ENCODE results near the gene JPT1.
"Not testable (repeated sequence)": the region's sequence is repeated elsewhere in the genome, so short reads cannot be mapped to it uniquely, and the experiment has no call there.

JPT1 gene

DNA sequence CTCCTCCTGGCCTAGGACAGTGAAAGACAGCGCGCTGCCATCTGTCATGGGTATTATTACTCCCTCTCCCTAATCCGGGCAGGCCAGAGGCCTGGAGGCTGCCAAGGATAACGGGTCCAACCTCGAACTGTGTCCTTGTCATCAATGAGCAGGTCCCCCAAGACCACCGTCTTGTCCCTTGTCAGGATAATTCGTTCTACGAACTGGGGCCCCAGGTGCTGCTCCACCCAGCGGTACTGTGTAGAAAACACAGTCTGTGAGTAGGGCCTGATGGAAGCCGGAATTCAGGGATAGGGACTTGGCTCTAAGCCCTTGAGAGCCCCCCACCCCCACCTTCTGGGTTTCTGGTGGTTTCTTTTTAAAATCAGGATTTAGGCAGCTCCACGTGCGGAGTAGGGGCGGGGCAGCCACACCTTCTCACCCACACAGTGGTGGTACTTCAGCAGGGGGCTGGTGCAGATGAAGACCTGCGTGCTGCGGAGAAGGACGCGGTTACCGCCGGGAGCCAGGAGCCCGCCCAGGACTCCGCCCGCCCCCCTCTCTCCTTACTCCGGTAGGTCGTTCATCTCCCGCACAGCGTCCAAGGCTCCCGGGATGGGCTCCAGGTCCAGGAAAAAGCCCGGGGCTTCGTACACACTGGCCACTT lies 23.6 kb downstream of the JPT1 start:
- H3K4me1 Mint-ChIP-seq: peaks cover 36% of the 10 kb centered on the region
- peaks cover 24% of the 10 kb centered on the region for H3K36me3 Mint-ChIP-seq
- no peaks in the 10 kb centered on the region for H3K9me3 Mint-ChIP-seq
- H3K27ac Mint-ChIP-seq: peak overlapping the region; percentile 92
- CTCF ChIA-PET: interaction anchor here (0.9 to 12.7 kb wide), 9 partner anchors 10 to 169 kb away, joined by 3 to 164 read pairs (median 5); no protein-coding TSS in a partner anchor
- peak overlapping the region; percentile 88 for H3K4me3 Mint-ChIP-seq
- no peaks in the 10 kb centered on the region for H3K27me3 Mint-ChIP-seq
- peak; percentile 62 for DNase-seq

- no peak for DNase-seq
- CTCF ChIA-PET: interaction anchor here (0.8 to 12.7 kb wide), 8 partner anchors 11 to 168 kb away, joined by 3 to 164 read pairs (median 4); no protein-coding TSS in a partner anchor
- Mint-ChIP-seq H3K27ac (peak overlapping the region; percentile 75), H3K9me3 (no peaks in the 10 kb centered on the region), H3K27me3 (no peaks in the 10 kb centered on the region), H3K36me3 (peaks cover 21% of the 10 kb centered on the region), H3K4me3 (peak overlapping the region; percentile 88), H3K4me1 (peaks cover 42% of the 10 kb centered on the region)
These were observed 24.2 kb downstream of the JPT1 start for GRCh38 chr17:75130059-75130631.

GRCh38 chr17:75129576-75129975 lies 24.7 kb downstream of the JPT1 start:
- no peak for DNase-seq
- peak overlapping the region; percentile 54 for H3K4me3 Mint-ChIP-seq
- H3K36me3 Mint-ChIP-seq: peaks cover 21% of the 10 kb centered on the region
- no peaks in the 10 kb centered on the region for H3K27me3 Mint-ChIP-seq
- CTCF ChIA-PET: interaction anchor here (0.8 to 12.7 kb wide), 3 partner anchors 16 to 168 kb away, joined by 3 to 164 read pairs (median 14); no protein-coding TSS in a partner anchor
- H3K4me1 Mint-ChIP-seq: peaks cover 48% of the 10 kb centered on the region
- peak overlapping the region; percentile 62 for H3K27ac Mint-ChIP-seq
- H3K9me3 Mint-ChIP-seq: no peaks in the 10 kb centered on the region

GRCh38 chr17:75128694-75129505 lies 25.4 kb downstream of the JPT1 start:
- no peak for DNase-seq
- H3K9me3 Mint-ChIP-seq: no peaks in the 10 kb centered on the region

GRCh38 chr17:75127936-75128335 lies 26.4 kb downstream of the JPT1 start:
- not testable (repeated sequence) for H3K4me3 Mint-ChIP-seq, H3K27me3 Mint-ChIP-seq, H3K9me3 Mint-ChIP-seq, DNase-seq
- peaks cover 29% of the 10 kb centered on the region for H3K36me3 Mint-ChIP-seq
- CTCF ChIA-PET: interaction anchor here (1.3 to 12.7 kb wide), 2 partner anchors 14 to 74 kb away, joined by 3 to 164 read pairs; no protein-coding TSS in a partner anchor
- H3K27ac Mint-ChIP-seq: peak overlapping the region; percentile 58
- peaks cover 56% of the 10 kb centered on the region for H3K4me1 Mint-ChIP-seq

More at GRCh38 chr17:75128694-75129505, 25.4 kb downstream of the JPT1 start:
- Mint-ChIP-seq H3K36me3 (peaks cover 28% of the 10 kb centered on the region), H3K27me3 (no peaks in the 10 kb centered on the region), H3K27ac (no peak overlapping the region), H3K4me1 (peaks cover 55% of the 10 kb centered on the region), H3K4me3 (no peak overlapping the region)
- CTCF ChIA-PET: interaction anchor here (0.8 to 12.7 kb wide), 2 partner anchors 15 to 167 kb away, joined by 3 to 164 read pairs; no protein-coding TSS in a partner anchor

- CTCF ChIA-PET: interaction anchor here (0.7 to 12.7 kb wide), 3 partner anchors 13 to 984 kb away, joined by 3 to 164 read pairs (median 3); no protein-coding TSS in a partner anchor
- H3K27ac Mint-ChIP-seq: peak overlapping the region; percentile 33
- no peak for DNase-seq
- peaks cover 51% of the 10 kb centered on the region for H3K4me1 Mint-ChIP-seq
- no peaks in the 10 kb centered on the region for H3K9me3 Mint-ChIP-seq
- H3K27me3 Mint-ChIP-seq: no peaks in the 10 kb centered on the region
- H3K36me3 Mint-ChIP-seq: peaks cover 28% of the 10 kb centered on the region
- no peak overlapping the region for H3K4me3 Mint-ChIP-seq
These were observed 27.4 kb downstream of the JPT1 start for GRCh38 chr17:75126954-75127353.

DNA sequence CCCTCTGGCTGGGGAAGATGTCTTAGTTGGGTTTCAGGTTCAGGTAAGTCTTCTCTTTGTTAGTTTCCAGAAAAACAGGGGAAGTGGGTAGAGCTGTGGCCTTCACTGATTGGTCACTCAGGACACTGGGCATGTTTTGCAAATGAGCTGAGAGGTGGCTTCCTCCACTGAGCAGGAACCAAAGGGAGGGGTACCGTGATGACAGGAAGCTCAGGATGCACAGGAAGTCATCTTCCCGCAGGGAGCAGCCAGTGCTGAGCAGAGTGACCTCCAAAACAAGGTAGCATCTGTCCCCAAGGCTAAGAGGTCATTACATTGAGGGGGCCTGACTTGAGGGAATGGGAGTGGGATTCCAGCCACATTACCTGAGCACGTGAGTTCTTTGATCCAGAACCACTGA lies 28.3 kb downstream of the JPT1 start:
- no peaks in the 10 kb centered on the region for H3K27me3 Mint-ChIP-seq
- H3K9me3 Mint-ChIP-seq: no peaks in the 10 kb centered on the region
- CTCF ChIA-PET: interaction anchor here (0.8 to 12.7 kb wide), 4 partner anchors 12 to 76 kb away, joined by 3 to 164 read pairs (median 5); no protein-coding TSS in a partner anchor
- peak overlapping the region; percentile 26 for H3K4me3 Mint-ChIP-seq
- H3K36me3 Mint-ChIP-seq: peaks cover 30% of the 10 kb centered on the region
- H3K27ac Mint-ChIP-seq: peak overlapping the region; percentile 76
- peak; percentile 52 for DNase-seq
- H3K4me1 Mint-ChIP-seq: peaks cover 53% of the 10 kb centered on the region

DNA sequence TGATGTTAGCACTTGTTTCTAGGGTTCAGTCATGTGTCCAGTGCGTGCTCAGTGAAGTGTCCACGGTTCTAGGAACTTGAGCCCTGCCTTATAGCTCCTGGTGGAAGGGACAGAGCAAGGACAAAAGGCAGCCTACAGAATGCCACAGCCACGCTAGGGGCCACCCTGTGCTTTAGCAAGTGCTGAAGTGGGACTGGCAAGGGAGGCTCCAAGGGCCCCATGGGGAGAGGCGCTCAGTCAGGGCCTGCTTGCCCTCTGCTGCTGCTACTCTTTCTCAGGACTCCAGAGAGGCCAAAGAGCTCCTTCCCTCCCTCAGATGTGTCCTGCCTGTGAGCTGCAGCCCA lies 29.5 kb downstream of the JPT1 start:
- CTCF ChIA-PET: interaction anchor here (0.8 to 12.7 kb wide), 5 partner anchors 11 to 163 kb away, joined by 3 to 164 read pairs (median 4); no protein-coding TSS in a partner anchor
- H3K4me3 Mint-ChIP-seq: peak overlapping the region; percentile 15
- H3K9me3 Mint-ChIP-seq: no peaks in the 10 kb centered on the region
- peaks cover 31% of the 10 kb centered on the region for H3K36me3 Mint-ChIP-seq
- peak overlapping the region; percentile 76 for H3K27ac Mint-ChIP-seq
- no peak for DNase-seq
- H3K4me1 Mint-ChIP-seq: peaks cover 48% of the 10 kb centered on the region
- H3K27me3 Mint-ChIP-seq: no peaks in the 10 kb centered on the region

DNA sequence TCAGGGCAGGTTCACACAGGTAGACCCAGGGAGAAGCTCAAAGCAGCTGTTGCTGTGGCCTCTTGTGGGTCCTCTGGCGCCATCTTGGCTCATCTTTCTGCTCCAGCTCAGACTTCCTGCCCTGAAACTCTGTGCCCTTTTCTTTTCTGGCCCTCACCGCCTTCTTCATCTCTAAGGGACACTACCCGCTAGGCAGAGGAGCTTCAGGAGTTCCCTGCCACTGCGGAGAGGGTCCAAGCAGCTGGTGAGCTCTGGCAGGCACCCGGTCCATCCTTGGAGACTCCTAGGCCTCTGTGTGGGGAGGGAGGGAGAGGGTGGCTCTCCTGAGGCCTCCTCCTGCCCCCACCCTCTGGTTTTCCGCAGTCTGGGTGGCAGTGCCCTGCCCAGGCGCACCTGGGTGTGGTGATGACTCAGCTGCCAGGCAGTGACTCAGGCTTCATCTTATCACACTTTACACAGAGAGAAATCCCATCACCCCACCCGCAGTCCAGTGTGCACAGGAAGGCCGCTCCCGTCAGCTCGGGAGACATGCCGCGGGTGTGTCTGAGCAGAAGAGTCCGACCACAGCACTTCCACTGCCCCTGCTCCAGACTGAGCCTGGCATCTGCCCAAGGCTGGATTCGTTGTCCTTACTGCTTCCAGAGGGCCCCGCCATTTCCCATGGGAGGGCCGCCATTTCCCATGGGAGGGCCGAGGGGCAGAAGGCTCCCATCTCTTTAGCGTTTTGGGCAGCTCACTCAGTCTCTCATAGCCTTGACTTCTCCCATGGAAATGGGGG lies 30.1 kb downstream of the JPT1 start:
- H3K4me3 Mint-ChIP-seq: peak overlapping the region; percentile 15
- H3K36me3 Mint-ChIP-seq: peaks cover 28% of the 10 kb centered on the region
- DNase-seq: peak; percentile 64
- H3K4me1 Mint-ChIP-seq: peaks cover 45% of the 10 kb centered on the region
- H3K27me3 Mint-ChIP-seq: no peaks in the 10 kb centered on the region
- H3K27ac Mint-ChIP-seq: peak overlapping the region; percentile 76
- H3K9me3 Mint-ChIP-seq: no peaks in the 10 kb centered on the region
- CTCF ChIA-PET: interaction anchor here (0.7 to 12.7 kb wide), 6 partner anchors 11 to 281 kb away, joined by 3 to 164 read pairs (median 4); partner anchors contain the start of gene GRB2

DNA sequence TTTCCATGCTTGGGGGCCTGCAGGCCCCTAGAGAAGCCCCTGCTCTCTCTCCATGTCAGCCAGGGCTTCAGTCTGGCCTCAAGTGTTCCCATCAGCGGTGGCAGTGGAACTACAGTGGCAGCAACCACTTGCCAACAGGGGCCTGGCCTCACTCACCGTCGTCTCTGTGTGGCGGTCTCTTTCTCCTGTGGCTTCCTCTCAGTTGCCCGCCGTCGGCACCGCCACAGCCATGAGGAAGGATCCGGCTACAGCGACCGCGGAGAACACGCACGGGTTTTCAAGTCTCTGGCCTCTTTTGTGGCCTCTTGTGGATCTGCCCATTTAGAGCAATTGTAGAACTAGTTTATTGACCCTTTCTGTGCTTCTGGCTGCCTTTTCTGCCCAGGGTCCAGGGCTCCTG lies 36.0 kb downstream of the JPT1 start:
- Mint-ChIP-seq H3K36me3 (peaks cover 25% of the 10 kb centered on the region), H3K4me3 (no peak overlapping the region), H3K27me3 (no peaks in the 10 kb centered on the region), H3K4me1 (peaks cover 33% of the 10 kb centered on the region), H3K9me3 (no peaks in the 10 kb centered on the region), H3K27ac (no peak overlapping the region)
- no peak for DNase-seq
- CTCF ChIA-PET: interaction anchor here (0.6 kb wide), 1 partner anchor 44 kb away, joined by 3 read pairs; no protein-coding TSS in a partner anchor

GRCh38 chr17:75116737-75117136 lies 37.6 kb downstream of the JPT1 start:
- no peak for DNase-seq
- Mint-ChIP-seq H3K27me3 (no peaks in the 10 kb centered on the region), H3K36me3 (peaks cover 31% of the 10 kb centered on the region), H3K9me3 (no peaks in the 10 kb centered on the region), H3K27ac (no peak overlapping the region), H3K4me1 (peaks cover 36% of the 10 kb centered on the region), H3K4me3 (no peak overlapping the region)
- CTCF ChIA-PET: interaction anchor here (4.9 to 6.8 kb wide), 3 partner anchors 12 to 85 kb away, joined by 107 to 164 read pairs (median 116); partner anchors contain the start of gene NT5C

DNA sequence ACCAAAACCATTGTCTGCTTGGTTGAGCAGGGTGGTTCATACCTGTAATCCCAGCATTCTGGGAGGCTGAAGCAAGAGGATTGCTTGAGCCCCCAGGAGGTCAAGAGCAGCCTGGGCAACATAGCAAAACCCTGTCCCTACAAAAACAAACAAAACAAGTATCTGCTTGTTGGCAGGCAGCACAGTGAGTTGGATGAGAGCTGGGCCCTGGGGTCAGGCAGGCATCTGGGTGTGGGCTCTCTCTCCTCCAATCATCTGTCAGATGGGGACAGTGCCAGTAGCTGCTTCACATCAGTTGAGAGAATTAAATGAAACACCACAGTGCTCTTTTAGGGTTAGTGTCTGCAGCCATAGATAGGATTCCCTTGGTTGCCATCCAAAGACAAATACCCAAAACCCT lies 38.8 kb downstream of the JPT1 start:
- H3K36me3 Mint-ChIP-seq: peaks cover 27% of the 10 kb centered on the region
- H3K27me3 Mint-ChIP-seq: no peaks in the 10 kb centered on the region
- H3K27ac Mint-ChIP-seq: no peak overlapping the region
- H3K4me3 Mint-ChIP-seq: no peak overlapping the region
- no peak for DNase-seq
- CTCF ChIA-PET: interaction anchor here (0.9 to 6.8 kb wide), 7 partner anchors 13 to 297 kb away, joined by 3 to 164 read pairs (median 6); partner anchors contain the start of gene NT5C
- H3K4me1 Mint-ChIP-seq: peaks cover 46% of the 10 kb centered on the region
- no peaks in the 10 kb centered on the region for H3K9me3 Mint-ChIP-seq

Measured in activated naive CD4-positive, alpha-beta T cell treated with anti-CD3 and anti-CD28 coated beads, Interleukin-2, amount 10 ng/mL, durations not matched to agents 7 days and 5 days (primary cell).